ENCODE measurements around the gene FCMR.

The FCMR gene

GRCh38 chr1:206905295-206906164 lies 16.2 kb downstream of the FCMR start:
- Histone ChIP-seq H3K4me1 (ENCODE audit: insufficient read depth, low read length, severe bottlenecking) (peaks cover 14% of the 10 kb centered on the region), H3K9ac (ENCODE audit: low read length) (no peak overlapping the region), H3K36me3 (ENCODE audit: insufficient read depth, low read length) (no peaks in the 10 kb centered on the region), H3K4me2 (ENCODE audit: low read length) (no peak overlapping the region), H3K79me2 (ENCODE audit: insufficient read depth, low read length) (no peaks in the 10 kb centered on the region), H4K20me1 (ENCODE audit: insufficient read depth, low read length) (no peaks in the 10 kb centered on the region), H2AFZ (ENCODE audit: low read length) (no peak overlapping the region), H3K27me3 (ENCODE audit: insufficient read depth, low read length) (no peaks in the 10 kb centered on the region), H3F3A (ENCODE audit: insufficient read depth, low read length) (no peaks in the 10 kb centered on the region), H3K4me3 (ENCODE audit: low read depth, low read length, poor library complexity, severe bottlenecking) (no peak overlapping the region), H3K9me2 (ENCODE audit: low read depth, low read length) (no peaks in the 10 kb centered on the region), H3K27ac (ENCODE audit: low read depth, low read length, poor library complexity, severe bottlenecking) (no peak overlapping the region), H3K9me3 (ENCODE audit: low read length) (no peaks in the 10 kb centered on the region)
- TF ChIP-seq EZH2 (IDR thresholded peaks at IDR 0.05; ENCODE audit: borderline replicate concordance, low read length) = no peak
- no peak for TF ChIP-seq CTCF (IDR thresholded peaks at IDR 0.05; ENCODE audit: low read length)

GRCh38 chr1:206904423-206905142 lies 17.2 kb downstream of the FCMR start:
- Histone ChIP-seq H3K9me2 (ENCODE audit: low read depth, low read length) (no peaks in the 10 kb centered on the region), H3K27me3 (ENCODE audit: insufficient read depth, low read length) (no peaks in the 10 kb centered on the region), H3K4me1 (ENCODE audit: insufficient read depth, low read length, severe bottlenecking) (peaks cover 13% of the 10 kb centered on the region), H4K20me1 (ENCODE audit: insufficient read depth, low read length) (no peaks in the 10 kb centered on the region), H3K9ac (ENCODE audit: low read length) (no peak overlapping the region), H2AFZ (ENCODE audit: low read length) (no peak overlapping the region), H3K36me3 (ENCODE audit: insufficient read depth, low read length) (no peaks in the 10 kb centered on the region), H3K4me3 (ENCODE audit: low read depth, low read length, poor library complexity, severe bottlenecking) (no peak overlapping the region), H3K79me2 (ENCODE audit: insufficient read depth, low read length) (no peaks in the 10 kb centered on the region), H3F3A (ENCODE audit: insufficient read depth, low read length) (no peaks in the 10 kb centered on the region), H3K4me2 (ENCODE audit: low read length) (no peak overlapping the region), H3K27ac (ENCODE audit: low read depth, low read length, poor library complexity, severe bottlenecking) (no peak overlapping the region), H3K9me3 (ENCODE audit: low read length) (no peaks in the 10 kb centered on the region)
- no peak for TF ChIP-seq EZH2 (IDR thresholded peaks at IDR 0.05; ENCODE audit: borderline replicate concordance, low read length)

- Histone ChIP-seq H4K20me1 (ENCODE audit: insufficient read depth, low read length) (no peaks in the 10 kb centered on the region), H2AFZ (ENCODE audit: low read length) (no peak overlapping the region), H3K79me2 (ENCODE audit: insufficient read depth, low read length) (no peaks in the 10 kb centered on the region), H3K9me3 (ENCODE audit: low read length) (no peaks in the 10 kb centered on the region), H3K4me2 (ENCODE audit: low read length) (no peak overlapping the region), H3K36me3 (ENCODE audit: insufficient read depth, low read length) (no peaks in the 10 kb centered on the region), H3K9ac (ENCODE audit: low read length) (no peak overlapping the region), H3K4me1 (ENCODE audit: insufficient read depth, low read length, severe bottlenecking) (peaks cover 6% of the 10 kb centered on the region), H3K27me3 (ENCODE audit: insufficient read depth, low read length) (no peaks in the 10 kb centered on the region), H3K27ac (ENCODE audit: low read depth, low read length, poor library complexity, severe bottlenecking) (no peak overlapping the region), H3F3A (ENCODE audit: insufficient read depth, low read length) (no peaks in the 10 kb centered on the region), H3K4me3 (ENCODE audit: low read depth, low read length, poor library complexity, severe bottlenecking) (no peak overlapping the region), H3K9me2 (ENCODE audit: low read depth, low read length) (no peaks in the 10 kb centered on the region)
- TF ChIP-seq EZH2 (IDR thresholded peaks at IDR 0.05; ENCODE audit: borderline replicate concordance, low read length) = no peak
- TF ChIP-seq CTCF (IDR thresholded peaks at IDR 0.05; ENCODE audit: low read length) = no peak
Measured at GRCh38 chr1:206903687-206904086, 18.1 kb downstream of the FCMR start.

Measured in OCI-LY1 (cell line).